ENCODE measurements around the gene TOR4A.

The TOR4A gene

DNA sequence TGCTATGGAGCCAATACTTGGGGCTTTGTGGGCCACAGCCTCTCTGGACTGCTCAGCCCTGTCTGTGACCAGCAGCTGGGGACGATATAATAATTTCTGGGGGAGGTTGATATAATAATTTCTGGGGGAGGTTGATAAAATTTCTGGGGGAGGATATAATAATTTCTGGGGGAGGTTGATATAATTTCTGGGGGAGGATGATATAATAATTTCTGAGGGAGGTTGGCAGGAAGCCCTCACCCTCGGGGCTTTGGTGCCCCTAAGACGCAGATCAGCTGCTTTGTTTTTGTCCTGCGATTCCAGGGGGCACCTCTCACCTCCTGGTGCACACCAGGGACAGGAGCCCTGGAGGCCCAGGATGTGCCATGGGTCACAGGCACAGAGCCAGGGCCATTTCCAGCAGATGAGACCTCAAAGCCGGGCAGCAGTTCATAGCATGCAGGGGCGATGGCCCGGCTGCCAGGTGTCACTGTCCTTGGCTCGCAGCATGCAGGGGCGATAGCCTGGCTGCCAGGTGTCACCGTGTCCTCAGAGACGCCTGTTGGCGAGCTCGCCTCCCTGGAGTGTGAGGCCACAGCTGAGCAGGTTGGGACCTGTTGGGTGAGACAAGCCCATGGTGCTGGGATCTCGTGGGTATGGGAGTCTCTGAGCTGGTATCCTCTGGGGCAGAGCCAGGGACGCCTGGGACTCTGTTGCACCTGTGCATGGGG lies 3.8 kb upstream of the TOR4A start:
- DNase-seq = no peak

DNA sequence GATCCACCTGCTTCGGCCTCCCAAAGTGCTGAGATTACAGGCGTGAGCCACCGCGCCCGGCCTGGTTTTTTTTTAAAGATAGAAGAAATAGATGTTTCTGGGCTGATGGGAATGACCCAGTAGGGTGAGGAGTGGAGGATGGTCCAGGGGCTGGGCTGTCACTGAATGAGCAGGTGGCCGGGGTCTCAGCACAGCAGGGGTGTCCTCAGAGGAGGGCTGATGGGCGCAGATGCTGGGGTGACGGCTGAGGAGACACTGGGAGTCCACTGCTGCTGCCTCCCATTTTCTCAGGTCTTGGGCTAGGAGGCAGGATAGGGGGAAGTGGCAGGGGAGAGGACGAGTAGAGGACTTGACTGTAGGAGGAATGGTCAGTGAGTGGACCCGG lies 2.3 kb upstream of the TOR4A start:
- DNase-seq = no peak

DNA sequence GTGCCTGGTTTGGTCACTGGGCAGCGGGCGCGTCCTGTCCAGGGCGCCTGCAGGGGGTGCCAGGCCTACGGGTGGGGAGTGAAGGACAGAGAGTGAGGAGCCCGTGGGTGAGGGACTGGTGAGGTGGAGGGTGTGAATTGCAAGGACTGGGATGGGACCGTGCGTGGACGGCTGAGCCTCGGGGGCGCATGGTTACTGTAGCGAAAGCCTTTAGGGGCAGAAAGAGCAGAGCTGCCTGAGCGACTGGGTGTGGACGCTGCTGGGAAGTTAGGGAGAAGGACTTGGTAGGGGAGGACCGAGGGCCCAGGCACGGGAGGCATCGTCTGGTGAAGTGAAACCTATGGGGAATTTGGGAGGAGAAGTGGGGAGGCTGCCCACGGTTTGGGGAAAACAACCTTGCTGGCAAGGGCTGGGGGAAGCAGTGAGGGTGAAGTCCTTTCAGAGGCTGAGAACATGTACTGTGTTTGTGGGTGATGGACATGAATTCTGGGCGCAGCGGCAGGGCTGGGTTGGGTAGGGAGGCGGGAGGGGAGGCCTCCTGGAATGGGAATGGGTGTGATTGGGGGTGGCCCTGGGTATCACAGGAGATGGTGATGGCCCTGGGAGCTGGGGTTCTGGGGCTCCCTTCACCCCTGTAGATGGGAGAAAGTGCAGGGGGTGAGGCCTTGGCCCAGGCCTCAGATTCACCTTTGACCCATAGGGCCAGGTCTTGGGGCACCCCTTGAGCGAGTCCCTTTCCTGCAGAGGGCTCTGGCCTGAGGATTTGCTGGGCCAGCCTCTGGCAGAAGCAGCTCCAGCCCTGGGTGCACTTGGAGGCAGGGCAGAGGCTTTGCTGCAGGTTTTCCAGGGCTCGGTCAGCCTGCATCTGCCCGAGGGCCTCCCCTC lies 1.7 kb upstream of the TOR4A start:
- no peak for DNase-seq

DNA sequence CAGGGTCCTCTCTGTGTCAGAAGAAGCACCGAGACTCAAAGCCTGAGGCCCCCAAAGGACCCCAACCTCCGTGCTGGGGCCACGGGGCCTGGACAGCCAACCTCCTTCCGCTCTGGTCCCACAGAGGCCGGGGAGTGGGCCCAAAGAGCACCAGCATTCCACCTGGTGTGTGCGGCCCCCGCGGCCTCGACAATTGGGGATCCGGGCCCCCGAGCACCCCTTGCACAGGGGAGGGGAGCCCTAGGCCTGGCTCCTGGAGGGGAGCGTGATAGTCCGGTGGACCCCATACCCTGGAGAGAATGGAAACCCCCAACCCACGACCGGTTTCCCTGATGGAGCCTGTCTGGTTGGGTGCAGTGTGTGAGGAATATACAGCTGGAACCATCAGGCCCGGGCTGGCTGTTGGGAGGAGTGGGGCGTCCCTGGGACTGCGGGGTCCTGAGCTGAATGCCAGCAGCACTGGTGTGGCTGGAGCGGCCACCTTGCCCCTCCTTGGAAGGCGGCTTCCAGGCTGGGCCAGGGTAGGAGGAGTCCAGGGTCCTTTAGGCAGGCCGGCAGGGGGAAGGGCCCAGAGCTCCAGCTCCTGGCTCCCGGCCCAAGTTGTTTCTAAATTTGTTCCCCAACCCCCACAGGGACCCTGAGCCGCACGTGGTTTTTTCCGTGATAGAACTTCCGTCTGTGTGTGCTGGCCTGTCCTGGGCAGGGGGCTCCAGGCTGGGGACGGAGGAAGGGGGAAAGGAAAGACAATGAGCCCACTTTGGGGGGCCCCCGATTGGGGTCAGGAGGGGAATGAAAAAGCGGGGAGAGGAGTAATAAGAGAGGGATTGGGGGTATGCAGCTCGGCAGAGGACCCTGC lies 825 bp upstream of the TOR4A start:
- DNase-seq = no peak

DNA sequence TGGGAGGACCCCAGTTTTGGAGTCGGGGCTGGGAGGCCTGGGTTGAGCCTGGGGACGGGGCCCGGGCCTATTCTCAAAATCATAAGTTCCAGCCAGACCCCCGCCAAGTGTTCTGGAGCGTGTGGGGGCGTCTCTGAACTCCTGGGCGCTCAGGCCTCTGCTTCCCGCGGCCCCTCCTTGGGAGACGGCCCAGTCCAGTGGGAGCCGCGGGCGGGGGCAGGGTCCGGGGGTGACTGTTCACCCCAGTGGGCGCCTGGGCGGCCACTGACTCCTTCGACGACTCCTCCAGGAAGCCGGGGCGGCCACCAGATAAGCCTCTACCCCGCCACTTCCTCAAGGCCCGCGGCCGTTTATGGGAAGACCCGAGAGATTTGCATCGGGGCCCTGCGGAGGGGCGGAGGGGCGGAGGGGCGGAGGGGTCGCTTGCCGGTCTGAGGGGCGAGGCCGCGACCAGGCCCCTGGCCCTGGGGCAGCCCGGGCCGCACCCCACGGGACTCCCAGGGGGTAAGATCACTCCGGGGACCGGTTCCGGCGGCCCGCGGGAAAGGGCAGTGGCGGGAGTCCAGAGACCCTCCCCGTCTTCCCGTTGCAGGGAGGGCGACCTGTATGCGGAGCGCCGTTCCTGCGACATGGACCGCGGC lies 655 bp downstream of the TOR4A start:
- no peak for DNase-seq

DNA sequence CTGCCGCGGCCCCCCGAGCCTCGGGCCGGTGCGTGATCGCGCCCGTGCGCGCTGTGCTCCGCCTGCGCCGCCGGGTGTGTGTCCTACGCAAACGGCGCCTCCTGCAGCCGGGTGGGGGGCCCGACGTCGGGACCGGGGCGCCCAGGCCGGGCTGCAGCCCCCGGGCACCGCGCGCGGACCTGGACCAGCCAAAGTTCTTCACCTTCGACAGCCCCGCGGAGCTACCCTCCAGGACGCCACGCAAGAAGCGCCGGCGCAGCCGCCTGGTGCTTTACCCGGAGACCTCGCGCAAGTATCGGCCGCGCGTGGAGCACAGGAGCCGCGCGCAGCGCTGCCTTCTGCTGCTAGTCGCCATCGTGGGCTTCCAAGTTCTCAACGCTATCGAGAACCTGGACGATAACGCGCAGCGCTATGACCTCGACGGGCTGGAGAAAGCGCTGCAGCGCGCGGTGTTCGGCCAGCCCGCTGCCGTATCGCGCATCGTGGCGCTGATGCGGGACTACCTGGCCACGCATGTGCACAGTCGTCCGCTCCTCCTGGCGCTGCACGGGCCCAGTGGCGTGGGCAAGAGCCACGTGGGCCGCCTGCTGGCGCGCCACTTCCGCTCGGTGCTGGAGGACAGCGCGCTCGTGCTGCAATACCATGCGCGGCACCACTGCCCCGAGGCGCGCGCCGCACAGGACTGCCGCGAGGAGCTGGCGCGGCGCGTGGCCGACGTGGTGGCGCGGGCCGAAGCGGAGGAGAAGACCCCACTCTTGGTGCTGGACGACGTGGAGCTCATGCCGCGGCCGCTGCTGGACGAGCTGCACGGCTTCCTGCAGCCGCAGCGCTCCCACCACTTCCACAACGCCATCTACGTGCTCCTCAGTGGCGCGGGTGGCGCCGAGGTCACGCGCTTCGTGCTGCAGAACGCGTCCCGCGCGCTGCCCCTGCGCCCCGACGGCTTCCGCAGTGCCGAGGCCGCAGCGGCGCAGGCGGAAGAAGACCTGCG lies 1.5 kb downstream of the TOR4A start:
- no peak for DNase-seq

DNA sequence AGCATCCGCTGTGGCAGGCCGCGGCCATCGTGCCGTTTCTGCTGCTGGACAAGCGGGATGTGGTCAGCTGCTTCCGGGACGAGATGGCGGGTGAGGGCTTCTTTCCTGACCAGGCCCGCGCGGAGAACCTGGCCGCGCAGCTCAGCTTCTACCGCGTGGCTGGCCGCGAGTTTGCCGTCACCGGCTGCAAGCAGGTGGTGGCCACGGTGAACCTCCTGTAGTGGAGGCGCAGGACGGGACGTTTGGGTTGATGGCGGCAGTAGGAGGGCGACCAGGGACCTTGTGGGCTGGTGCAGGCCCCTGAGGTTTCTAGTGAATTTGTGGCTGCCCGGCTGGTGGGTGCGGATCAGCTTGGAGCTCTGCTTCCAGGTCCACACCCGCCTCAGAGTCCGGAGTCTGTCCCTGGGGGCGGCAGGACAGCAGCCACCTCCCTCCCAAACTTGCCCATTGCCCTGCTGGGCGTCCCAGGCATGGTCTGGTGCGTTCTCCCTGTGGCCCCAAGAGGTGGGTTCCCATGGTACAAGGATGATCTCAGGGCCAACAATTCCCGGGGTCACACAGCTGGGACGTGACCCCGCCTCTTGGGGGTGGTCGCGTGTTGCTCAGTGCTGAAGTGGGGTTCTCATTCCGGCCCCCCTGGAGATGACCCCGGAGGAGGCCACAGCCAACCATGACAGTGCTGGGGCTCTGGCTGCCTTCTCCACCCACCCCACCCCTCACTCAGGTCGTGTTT lies 2.4 kb downstream of the TOR4A start:
- no peak for DNase-seq

DNA sequence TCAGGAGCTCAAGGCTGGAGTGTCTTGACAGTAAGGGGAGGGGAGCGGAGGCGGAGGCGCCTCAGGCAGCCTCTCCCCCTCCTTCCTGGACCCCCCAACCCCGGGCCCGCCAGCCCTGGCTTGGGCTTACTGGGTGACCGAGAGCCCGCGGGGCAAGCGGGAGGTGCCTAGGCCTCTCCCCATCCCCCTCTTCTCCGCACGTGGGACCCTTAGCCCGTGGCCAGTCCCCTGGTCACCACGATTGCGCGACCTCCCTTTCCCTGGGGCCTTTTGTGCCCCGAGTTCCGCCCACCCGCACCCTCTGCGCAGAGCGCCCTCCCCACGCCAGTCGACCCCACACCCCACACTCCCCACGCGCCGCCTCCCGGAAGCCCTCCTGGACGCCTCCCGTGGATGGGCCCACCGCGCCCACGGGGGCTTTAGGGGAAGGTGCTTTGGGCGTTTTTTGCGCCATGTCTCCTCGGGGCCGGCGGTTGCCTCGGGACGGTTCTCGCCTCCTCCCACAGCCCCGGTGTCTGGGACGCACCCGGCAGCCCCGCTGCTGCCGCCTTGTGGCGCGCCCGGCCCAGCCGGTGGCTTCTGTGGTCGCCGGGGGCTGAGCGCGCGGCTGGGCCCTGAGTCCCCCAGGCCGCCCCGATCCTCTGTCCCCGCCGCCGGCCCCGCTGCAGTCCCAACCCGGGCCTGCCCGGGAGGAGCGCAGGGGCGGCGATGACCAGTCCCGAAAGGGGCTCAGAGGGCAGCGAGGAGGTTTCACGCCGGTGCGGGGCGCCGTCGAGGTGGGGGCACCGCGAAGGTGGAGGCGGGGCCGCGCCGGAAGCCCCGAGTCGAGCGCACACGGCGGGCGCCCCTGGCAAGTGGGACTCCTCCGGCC lies 3.2 kb downstream of the TOR4A start:
- no peak for DNase-seq

DNA sequence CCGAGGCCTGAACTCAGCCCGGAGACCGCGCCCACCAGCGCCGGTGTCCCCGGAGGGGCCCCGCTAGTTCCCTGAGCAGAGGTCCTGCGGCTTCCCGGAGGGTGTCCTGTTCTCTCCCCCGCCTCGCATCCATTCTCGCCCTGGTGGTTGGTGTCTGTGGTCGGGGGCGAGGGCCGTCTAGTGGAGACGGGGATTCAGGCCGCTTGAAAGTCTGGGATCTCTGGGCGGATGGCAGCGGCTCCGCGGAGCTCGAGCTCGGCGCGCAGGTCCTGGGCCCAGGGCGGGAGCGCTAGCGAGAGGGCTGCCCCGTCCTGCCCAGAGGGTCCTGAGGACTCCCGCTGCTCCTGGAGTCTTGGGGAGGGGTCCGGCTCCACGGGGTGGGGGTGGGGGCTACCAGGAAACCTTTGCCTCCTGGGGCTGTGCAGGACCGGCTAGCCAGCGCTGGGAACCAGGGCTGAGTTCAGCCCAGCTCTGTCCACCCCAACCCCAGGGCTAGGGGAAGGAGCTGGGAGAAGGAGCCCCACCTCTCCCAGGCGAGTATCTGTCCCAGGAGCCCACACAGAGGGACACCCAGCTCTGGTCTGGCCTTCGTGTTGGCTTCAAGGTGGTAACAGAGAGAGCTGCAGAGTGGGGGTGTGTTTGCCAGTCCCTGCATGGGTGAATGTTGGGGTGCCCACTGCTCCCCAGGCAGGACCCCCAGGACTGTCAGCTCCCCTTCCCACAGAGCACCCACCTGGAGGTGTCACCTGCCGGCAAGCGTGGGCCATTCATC lies 4.0 kb downstream of the TOR4A start:
- no peak for DNase-seq

DNA sequence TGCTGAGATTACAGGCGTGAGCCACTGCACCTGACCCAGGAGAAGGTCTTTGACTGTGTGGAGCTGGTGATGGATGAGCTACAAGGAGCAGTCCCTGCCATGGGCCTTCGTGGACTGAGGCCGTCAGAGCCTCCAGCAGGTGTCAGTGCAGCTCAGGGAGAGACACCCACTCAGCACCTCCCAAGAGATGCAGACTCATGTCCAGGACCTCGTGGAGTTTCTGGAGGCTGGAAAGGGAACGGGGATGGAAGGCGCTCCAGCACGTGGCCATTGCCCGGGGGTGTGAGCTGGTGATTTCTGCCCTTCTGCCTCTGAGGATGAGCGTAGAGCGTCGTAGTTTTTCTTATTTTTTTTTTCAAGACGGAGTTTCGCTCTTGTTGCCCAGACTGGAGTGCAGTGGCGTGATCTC lies 9.5 kb downstream of the TOR4A start:
- no peak for DNase-seq

DNA sequence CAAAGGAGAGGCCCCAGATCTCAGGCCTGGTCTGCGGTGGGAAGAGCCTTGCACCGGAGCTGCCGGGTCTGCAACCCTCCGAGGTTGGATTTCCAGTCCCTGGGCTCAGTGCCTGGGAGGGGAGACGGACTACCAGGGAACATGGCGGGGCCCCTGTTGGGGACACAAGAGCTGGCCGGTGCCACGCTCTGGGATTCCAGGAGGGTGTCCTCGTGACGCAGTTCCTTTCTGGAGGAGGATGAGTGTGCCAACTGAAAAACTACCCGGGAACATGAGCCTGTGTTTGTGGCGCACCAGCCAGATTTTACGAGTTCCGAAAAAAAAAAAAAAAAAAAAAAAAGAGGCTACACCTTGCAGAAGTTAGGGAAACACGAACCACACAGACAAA lies 15.6 kb downstream of the TOR4A start:
- no peak for DNase-seq

DNA sequence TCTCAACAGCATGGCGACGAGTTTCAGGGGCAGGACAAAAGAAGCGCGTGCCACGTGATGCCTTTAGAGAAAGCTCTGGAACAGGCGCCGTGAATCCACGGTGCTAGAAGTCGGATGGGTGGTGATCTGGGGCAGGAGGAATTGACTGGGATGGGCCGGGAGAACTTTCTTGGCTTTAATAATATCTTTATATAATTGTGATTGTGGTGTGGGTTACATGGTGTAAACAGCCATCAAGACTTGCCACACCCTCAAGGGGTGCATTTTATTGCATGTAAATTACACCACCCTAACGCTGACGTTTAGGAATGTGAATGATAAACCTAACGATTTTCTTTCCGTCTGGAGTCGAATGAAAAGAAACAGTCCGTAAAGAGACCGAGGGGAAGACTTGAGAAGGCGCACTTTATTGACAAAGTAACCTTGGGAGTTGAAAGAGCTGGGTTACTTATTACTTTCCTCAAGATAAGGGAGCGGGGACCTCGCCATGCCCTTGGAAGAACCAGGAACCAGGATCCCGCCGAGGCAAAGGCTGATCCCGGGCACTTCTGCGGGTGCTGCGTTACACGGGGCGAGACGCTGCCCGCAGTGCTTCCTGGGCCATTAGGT lies 16.1 kb downstream of the TOR4A start:
- no peak for DNase-seq

DNA sequence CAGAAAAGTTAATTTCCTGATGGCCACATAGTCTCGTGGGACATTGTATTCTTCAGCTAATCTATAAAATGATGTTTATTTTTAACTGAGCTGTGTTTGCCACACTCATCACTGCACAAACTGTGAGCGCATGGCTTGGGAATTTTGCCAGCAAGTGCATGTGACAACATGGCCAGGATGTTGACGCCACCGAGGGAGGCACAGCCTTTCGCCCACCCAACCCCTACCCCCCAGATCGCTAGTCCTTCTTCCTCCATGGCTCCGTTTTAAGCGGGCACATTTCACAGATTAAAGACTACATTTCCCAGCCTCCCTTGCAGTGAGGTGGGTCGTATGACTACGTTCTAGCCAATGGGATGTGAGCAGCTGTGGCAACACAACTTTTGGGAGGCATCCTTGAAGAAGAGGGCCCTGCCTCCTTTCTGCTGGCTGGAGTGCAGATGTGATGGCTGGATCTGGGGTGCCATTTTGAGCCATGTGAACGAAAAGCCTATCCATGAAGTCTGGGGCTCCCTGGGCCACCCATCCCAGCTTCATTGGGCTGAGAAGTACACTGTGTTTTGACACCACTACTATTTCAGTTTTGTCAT lies 16.7 kb downstream of the TOR4A start:
- DNase-seq = no peak

DNA sequence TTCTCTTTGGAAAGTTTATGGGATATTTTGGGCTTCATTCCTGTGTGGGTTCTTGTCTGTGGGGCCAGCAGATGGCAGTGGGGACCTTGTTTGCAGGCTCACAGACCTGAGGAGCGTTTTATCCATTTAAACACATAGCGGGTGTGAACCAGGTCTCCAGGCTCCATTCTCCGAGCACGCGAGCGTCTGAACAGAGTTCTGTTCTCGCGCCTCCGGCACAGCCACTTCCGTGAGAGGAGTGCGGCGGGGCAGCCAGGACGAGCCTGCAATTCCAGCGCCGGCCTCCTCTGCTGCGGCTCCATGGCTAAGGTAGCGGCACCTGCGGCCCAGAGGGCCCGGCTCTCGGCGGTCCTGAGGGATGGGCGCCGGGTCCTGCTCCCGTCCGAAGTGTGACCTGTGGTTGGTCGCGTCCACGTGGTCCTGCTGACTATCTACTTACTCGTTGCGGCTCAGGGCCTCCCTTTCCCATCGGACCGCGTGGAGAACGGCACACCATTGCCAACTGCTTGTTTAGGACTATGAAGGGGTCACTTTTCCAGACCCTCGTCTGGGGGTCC lies 17.2 kb downstream of the TOR4A start:
- DNase-seq = no peak

DNA sequence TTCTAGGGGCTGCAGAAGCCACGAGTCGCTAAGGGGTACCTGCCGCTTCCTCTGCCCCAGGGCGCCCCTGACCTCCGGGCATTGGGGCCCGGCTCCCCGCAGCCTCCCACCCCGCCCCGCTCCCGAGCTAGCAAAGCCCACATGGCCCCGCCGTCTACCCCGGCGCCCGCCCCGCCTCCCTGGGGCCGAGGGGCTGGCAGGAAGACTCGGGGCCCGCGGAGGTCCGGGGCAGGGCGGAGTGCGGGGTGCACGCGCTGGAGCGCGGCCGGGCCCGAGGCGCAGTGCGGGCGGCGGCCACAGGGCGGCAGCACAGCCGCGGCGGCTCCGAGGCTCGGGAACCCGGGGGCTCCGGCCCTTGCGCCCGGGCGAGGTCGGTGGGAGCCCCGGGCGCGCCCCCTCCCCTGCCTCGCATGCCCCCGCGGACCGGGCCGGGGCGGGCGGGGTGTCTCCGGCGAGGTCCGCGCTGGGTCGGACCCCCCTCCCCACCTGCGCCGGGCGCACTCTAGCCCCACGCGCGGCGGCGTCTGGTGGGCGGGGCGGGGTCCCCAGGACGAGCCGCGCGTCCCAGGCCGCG lies 17.8 kb downstream of the TOR4A start:
- no peak for DNase-seq

DNA sequence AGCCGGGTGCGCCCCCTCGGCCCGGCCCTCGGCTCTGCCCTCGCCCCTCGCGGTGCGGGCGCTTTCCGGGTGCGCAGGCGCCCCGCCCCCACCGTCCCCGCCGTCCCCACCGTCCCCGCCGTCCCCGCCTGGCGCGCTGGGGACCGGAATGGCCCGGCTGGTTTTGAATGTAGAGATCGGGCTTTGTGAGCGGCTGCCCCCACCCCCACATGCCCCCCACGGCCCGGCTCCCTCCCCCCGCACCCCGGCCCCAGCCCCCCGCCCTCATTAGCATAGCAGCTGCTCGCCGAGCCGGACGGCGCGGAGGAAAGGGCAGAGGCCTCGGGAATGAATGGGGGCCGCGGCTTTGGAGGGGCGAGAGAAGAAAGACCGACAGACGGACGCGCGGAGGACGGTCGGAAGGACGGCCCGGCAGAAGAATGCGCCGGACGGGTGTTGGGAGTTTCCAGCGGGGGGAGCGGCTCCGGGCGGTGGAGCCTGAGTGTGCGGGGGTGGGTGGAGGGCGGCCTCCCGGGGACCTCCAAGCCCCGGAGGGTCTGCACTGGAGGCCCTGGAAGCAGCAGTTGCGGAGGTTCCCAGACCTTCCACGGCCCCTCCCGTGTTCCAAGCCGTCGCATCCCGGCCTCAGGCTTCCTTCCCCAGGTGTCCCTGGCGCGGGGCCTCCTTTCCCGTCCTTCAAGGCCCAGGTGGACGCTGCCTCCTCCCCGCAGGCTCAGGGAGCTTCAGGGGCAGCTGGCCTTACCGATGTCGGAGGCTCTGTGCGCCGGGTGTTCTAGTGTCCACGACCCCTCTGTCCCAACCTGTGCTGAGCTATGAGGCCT lies 18.5 kb downstream of the TOR4A start:
- no peak for DNase-seq
